Measurements from ENCODE around the gene FSHR. TPM values are rescaled to one million over a fixed set of nuclear protein-coding genes. Genes with fewer than 3 reads are reported as not detected.

FSHR gene
- total RNA-seq, 2 experiments from 2014 or later = not detected

DNA sequence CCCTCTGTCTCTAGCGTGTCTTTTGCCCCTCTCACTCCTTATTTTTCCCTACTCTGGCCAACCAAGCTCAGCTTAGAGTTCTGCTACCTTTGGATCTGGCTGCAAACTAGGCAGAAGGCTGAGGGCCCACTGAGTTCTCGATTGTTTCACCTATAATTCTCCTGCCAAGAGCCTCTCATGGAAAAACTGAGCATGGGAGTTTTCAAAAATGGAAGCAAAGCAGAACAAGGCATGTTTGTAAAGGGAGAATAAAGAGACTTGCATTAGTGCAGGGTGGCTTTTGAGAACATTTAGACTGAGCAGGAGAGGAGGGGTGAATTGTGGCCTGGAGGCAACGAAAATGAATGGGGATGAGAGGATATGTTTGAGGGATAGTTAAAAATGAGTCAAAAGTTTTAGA lies 45.9 kb downstream of the FSHR start:
- CTCF ChIA-PET = no interaction called here
- H3K9me3 Mint-ChIP-seq (ENCODE audit: insufficient read depth) = no peaks in the 10 kb centered on the region
- POLR2A ChIA-PET = no interaction called here
- no peaks in the 10 kb centered on the region for H3K36me3 Mint-ChIP-seq (ENCODE audit: low read depth)
- H3K4me3 Mint-ChIP-seq = no peak overlapping the region
- ATAC-seq = no peak
- H3K27me3 Mint-ChIP-seq (ENCODE audit: low read depth) = no peaks in the 10 kb centered on the region
- H3K4me1 Mint-ChIP-seq (ENCODE audit: low read depth) = no peaks in the 10 kb centered on the region
- no peak for DNase-seq
- H3K27ac Mint-ChIP-seq = no peak overlapping the region

DNA sequence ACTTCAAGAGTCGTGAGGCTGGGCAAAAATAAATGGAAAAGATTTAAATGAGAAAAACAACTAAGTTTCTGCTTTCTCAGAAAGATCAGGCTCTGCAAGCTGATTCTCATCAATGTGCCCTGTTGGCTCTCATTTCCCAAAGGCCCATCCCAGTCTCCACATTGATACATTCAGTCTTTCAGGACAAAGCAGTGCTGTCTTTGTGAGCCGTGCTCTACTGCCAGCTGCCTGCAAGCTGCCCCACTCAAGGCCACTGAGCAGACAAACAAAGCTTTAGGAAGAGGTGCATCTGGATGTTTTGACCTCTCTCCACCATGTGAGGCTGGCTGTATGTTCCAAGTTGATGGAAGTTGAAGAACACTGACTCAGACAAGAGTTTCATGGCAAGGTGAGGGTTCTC lies 48.8 kb downstream of the FSHR start:
- no peaks in the 10 kb centered on the region for H3K9me3 Mint-ChIP-seq (ENCODE audit: insufficient read depth)
- no peak overlapping the region for H3K4me3 Mint-ChIP-seq
- POLR2A ChIA-PET = no interaction called here
- H3K27ac Mint-ChIP-seq = no peak overlapping the region
- no peaks in the 10 kb centered on the region for H3K4me1 Mint-ChIP-seq (ENCODE audit: low read depth)
- ATAC-seq (no peak), DNase-seq (no peak)
- CTCF ChIA-PET = no interaction called here
- H3K36me3 Mint-ChIP-seq (ENCODE audit: low read depth) = no peaks in the 10 kb centered on the region
- no peaks in the 10 kb centered on the region for H3K27me3 Mint-ChIP-seq (ENCODE audit: low read depth)

DNA sequence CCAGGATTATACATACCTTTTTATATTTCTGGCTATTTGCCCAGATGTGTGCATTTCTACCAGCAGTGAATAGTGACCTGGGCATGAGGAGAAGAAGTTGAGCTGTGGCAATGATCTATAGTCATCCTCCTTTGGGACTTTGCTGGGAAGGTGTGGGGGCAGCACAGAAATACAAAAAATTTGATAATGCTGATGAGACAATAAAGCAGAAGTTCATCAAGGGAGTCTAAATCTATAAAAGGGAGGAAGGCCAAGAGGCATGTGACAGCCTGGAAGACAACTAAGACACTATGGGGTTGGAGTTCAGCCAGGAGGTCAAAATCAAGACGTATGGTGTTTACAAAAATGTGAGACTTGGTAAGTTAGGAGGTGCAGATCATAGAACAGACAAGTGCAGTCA lies 52.2 kb downstream of the FSHR start:
- Mint-ChIP-seq H3K4me3 (no peak overlapping the region), H3K4me1 (ENCODE audit: low read depth) (no peaks in the 10 kb centered on the region), H3K9me3 (ENCODE audit: insufficient read depth) (no peaks in the 10 kb centered on the region), H3K27ac (no peak overlapping the region), H3K36me3 (ENCODE audit: low read depth) (no peaks in the 10 kb centered on the region), H3K27me3 (ENCODE audit: low read depth) (no peaks in the 10 kb centered on the region)
- ChIA-PET POLR2A (no interaction called here), CTCF (no interaction called here)
- ATAC-seq (no peak), DNase-seq (no peak)

DNA sequence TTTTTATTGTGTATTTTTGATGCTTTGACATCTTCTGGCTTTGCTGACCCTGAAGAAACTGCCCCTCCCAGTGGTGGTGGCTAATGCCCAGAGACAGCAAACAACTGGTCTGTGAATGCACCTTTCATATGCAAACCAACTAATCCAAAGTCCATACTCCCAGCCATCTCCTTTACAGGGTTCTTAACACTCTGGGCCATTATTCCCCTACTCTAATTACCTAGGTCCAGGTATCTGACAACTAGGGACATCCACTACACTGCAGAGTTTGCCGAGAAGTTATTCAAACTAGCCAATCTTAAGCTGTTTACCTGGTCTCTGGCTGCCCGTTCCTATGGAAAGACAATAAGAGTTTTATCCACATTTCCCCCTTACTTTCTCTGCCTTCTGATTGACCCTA lies 73.6 kb downstream of the FSHR start:
- peaks cover 4% of the 10 kb centered on the region for H3K9me3 Mint-ChIP-seq (ENCODE audit: insufficient read depth)
- no peak for DNase-seq

DNA sequence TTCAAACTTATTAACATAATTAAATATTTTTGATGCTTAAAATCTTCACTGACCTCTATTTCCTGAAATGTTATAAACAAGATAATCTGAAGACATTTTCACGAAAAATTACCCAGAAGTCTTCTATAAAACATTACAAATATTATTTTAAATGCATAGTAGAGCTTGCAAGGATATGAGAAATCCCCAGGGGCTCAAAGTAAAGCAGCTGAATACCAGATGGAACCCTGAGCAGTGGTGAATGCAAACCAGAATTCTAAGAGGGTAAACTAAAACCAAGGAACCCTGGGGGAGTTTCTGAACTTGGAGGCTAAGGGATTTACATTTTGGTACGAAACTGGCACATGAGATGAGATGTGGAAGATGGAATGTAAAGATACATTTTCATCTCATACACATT lies 83.6 kb downstream of the FSHR start:
- POLR2A ChIA-PET = no interaction called here
- DNase-seq (no peak), ATAC-seq (no peak)
- no peaks in the 10 kb centered on the region for H3K36me3 Mint-ChIP-seq (ENCODE audit: low read depth)
- no peaks in the 10 kb centered on the region for H3K9me3 Mint-ChIP-seq (ENCODE audit: insufficient read depth)
- H3K27me3 Mint-ChIP-seq (ENCODE audit: low read depth) = no peaks in the 10 kb centered on the region
- CTCF ChIA-PET = no interaction called here
- H3K27ac Mint-ChIP-seq = no peak overlapping the region
- no peaks in the 10 kb centered on the region for H3K4me1 Mint-ChIP-seq (ENCODE audit: low read depth)
- no peak overlapping the region for H3K4me3 Mint-ChIP-seq

More for the DNA sequence above, 73.6 kb downstream of the FSHR start:
- Mint-ChIP-seq H3K4me3 (no peak overlapping the region), H3K27me3 (ENCODE audit: low read depth) (no peaks in the 10 kb centered on the region), H3K4me1 (ENCODE audit: low read depth) (no peaks in the 10 kb centered on the region), H3K36me3 (ENCODE audit: low read depth) (no peaks in the 10 kb centered on the region), H3K27ac (no peak overlapping the region)
- no peak for ATAC-seq
- ChIA-PET POLR2A (no interaction called here), CTCF (no interaction called here)

DNA sequence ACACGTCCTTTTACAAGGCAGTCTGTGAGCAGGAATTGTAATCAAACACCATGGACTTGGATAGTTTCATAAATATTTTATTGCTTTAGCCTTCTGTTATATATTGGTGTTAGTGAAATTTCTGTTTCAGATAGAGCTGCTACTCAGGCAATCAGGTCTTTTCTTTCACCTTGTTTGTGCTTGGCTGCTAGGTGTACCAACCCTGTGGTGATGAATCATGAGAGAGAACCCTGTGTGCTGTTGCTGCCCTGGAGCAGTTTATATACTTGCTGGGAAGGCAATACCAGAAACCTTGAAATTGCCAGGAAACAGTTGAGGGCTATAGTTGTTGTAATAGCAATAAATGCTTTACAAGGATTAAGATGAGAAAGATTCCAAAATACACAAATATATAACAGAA lies 84.5 kb downstream of the FSHR start:
- H3K27me3 Mint-ChIP-seq (ENCODE audit: low read depth) = no peaks in the 10 kb centered on the region
- no peaks in the 10 kb centered on the region for H3K36me3 Mint-ChIP-seq (ENCODE audit: low read depth)
- no peak overlapping the region for H3K4me3 Mint-ChIP-seq
- ChIA-PET CTCF (no interaction called here), POLR2A (no interaction called here)
- H3K4me1 Mint-ChIP-seq (ENCODE audit: low read depth) = no peaks in the 10 kb centered on the region
- H3K27ac Mint-ChIP-seq = no peak overlapping the region
- no peaks in the 10 kb centered on the region for H3K9me3 Mint-ChIP-seq (ENCODE audit: insufficient read depth)
- no peak for ATAC-seq
- DNase-seq = no peak

DNA sequence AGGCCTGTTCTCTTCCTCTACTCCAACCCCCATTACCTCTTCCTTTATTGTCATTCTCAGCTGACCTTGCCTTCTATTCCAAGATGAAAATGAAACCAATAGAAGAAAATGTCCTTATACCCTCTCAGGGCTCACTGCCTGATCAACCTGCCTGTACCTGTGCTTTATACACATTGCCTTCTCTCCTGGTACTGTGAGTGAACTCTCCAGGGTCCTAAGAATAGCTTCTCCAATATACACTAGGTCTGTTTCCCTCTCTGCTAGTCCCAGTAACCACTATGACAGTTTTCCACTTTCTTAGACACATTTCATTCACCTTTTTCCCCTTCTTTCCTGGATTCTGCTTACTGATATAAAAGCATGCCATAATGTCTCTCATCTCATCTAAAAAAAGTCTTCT lies 85.7 kb downstream of the FSHR start:
- ChIA-PET CTCF (no interaction called here), POLR2A (no interaction called here)
- ATAC-seq = no peak

DNA sequence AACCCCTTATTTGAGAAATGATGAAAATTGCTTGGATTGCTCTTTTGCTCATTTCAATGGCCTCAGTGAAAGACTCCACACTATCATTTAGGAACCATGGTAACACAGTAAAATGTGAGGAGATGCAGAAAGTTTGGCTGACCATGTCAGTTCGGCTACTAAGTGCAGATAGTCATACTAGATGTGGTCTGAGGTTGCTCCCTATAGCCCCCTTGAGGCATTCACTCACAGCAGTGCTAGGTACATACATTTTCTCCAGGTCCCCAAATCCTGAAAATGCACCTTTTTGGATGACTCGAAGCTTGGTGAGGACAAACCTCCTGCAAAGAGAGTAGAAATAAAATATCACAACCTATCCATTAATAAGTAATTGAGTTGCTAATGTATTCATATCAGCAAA lies 86.3 kb downstream of the FSHR start:
- Mint-ChIP-seq H3K36me3 (ENCODE audit: low read depth) (no peaks in the 10 kb centered on the region), H3K9me3 (ENCODE audit: insufficient read depth) (no peaks in the 10 kb centered on the region), H3K27ac (no peak overlapping the region), H3K27me3 (ENCODE audit: low read depth) (no peaks in the 10 kb centered on the region), H3K4me3 (no peak overlapping the region), H3K4me1 (ENCODE audit: low read depth) (no peaks in the 10 kb centered on the region)
- ChIA-PET POLR2A (no interaction called here), CTCF (no interaction called here)
- no peak for ATAC-seq
- no peak for DNase-seq

More for the DNA sequence above, 85.7 kb downstream of the FSHR start:
- no peak for DNase-seq
- Mint-ChIP-seq H3K27me3 (ENCODE audit: low read depth) (no peaks in the 10 kb centered on the region), H3K27ac (no peak overlapping the region), H3K4me1 (ENCODE audit: low read depth) (no peaks in the 10 kb centered on the region), H3K4me3 (no peak overlapping the region), H3K36me3 (ENCODE audit: low read depth) (no peaks in the 10 kb centered on the region), H3K9me3 (ENCODE audit: insufficient read depth) (no peaks in the 10 kb centered on the region)

DNA sequence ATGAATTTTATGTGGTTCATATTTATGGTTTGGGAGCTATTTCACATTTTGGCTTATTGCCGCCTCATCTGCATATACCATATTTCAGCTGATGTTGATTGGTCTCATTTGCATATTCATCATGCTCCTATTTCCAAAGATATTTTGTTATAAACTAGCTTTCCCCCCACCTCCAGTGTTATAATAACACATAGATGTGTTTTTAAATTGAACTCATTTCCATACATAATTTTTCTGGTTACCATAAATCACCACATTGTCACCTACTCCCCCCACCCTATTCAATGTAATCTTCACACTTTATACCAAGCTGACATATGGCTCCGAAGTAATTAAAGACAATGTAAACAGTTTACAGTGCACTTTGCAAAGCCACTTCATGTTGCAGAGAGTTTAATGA lies 101.2 kb downstream of the FSHR start:
- Mint-ChIP-seq H3K4me1 (ENCODE audit: low read depth) (no peaks in the 10 kb centered on the region), H3K36me3 (ENCODE audit: low read depth) (no peaks in the 10 kb centered on the region), H3K27me3 (ENCODE audit: low read depth) (no peaks in the 10 kb centered on the region), H3K27ac (no peak overlapping the region), H3K4me3 (no peak overlapping the region), H3K9me3 (ENCODE audit: insufficient read depth) (peaks cover 4% of the 10 kb centered on the region)
- no peak for ATAC-seq
- DNase-seq = no peak
- POLR2A ChIA-PET = no interaction called here
- CTCF ChIA-PET = no interaction called here

DNA sequence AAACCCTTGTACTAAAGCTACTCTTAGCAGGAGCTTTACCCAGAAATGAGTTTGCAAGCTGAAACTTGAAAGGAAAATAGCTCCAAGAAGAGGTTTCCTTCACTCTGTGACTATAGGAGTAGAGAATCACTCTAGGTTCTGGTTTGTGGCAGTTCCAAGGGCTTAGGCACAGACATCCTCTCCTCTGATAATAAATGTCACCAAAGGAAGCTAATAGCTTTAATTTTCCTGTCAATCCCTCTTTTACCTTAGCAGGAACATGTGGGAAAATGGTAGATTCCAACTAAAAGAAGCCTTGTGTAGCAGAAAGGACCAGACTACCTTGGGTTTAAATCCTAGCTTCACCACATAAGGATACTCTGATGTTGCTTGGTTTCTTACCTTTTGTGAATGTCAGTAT lies 104.0 kb downstream of the FSHR start:
- H3K27me3 Mint-ChIP-seq (ENCODE audit: low read depth) = no peaks in the 10 kb centered on the region
- POLR2A ChIA-PET = no interaction called here
- H3K4me1 Mint-ChIP-seq (ENCODE audit: low read depth) = no peaks in the 10 kb centered on the region
- H3K27ac Mint-ChIP-seq = no peak overlapping the region
- ATAC-seq (no peak), DNase-seq (no peak)
- no peaks in the 10 kb centered on the region for H3K9me3 Mint-ChIP-seq (ENCODE audit: insufficient read depth)
- no peaks in the 10 kb centered on the region for H3K36me3 Mint-ChIP-seq (ENCODE audit: low read depth)
- CTCF ChIA-PET = no interaction called here
- H3K4me3 Mint-ChIP-seq = no peak overlapping the region

DNA sequence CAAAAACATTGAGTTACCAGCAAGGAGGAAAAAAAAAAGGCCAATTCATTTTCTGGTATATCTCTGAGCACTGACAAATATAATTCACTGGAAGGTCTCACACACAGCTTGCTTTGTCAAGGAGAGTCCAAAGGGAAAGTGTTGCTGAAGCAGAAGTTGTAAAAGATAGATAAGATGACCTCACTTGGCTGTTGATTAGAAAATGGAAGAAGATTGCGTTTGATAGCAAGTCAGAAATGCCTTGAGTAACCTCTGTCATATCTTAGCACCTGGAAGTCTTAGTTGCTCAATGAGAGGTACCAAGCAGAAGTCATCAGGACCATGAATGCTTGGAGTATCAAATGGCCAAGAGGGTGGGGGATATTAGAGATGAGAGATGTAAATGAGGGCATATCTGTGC lies 105.2 kb downstream of the FSHR start:
- Mint-ChIP-seq H3K27me3 (ENCODE audit: low read depth) (no peaks in the 10 kb centered on the region), H3K9me3 (ENCODE audit: insufficient read depth) (no peaks in the 10 kb centered on the region), H3K4me1 (ENCODE audit: low read depth) (no peaks in the 10 kb centered on the region), H3K4me3 (no peak overlapping the region), H3K36me3 (ENCODE audit: low read depth) (no peaks in the 10 kb centered on the region), H3K27ac (no peak overlapping the region)
- ChIA-PET CTCF (no interaction called here), POLR2A (no interaction called here)
- no peak for DNase-seq
- ATAC-seq = no peak

DNA sequence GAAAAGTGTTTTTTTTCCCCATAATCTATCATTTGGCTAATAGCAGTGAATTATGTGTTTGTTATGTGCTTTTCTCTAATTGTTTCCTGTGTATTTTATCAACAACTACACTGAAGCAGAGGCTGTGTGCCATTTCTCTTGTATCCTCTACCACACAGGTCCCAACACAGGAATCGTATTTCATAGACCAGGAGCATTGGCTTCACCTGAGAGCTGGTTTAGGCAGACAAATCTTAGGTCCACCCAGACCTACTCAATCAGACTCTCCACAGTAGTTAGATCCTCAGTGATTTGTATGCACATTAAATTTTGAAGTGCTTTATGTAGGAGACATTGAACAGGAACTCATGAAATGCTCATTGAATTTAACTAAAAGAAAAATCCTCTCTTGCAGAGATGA lies 109.2 kb downstream of the FSHR start:
- H3K9me3 Mint-ChIP-seq (ENCODE audit: insufficient read depth) = no peaks in the 10 kb centered on the region
- POLR2A ChIA-PET = no interaction called here
- H3K4me3 Mint-ChIP-seq = no peak overlapping the region
- H3K36me3 Mint-ChIP-seq (ENCODE audit: low read depth) = no peaks in the 10 kb centered on the region
- H3K27me3 Mint-ChIP-seq (ENCODE audit: low read depth) = no peaks in the 10 kb centered on the region
- H3K4me1 Mint-ChIP-seq (ENCODE audit: low read depth) = no peaks in the 10 kb centered on the region
- DNase-seq (no peak), ATAC-seq (no peak)
- CTCF ChIA-PET = no interaction called here
- H3K27ac Mint-ChIP-seq = no peak overlapping the region

DNA sequence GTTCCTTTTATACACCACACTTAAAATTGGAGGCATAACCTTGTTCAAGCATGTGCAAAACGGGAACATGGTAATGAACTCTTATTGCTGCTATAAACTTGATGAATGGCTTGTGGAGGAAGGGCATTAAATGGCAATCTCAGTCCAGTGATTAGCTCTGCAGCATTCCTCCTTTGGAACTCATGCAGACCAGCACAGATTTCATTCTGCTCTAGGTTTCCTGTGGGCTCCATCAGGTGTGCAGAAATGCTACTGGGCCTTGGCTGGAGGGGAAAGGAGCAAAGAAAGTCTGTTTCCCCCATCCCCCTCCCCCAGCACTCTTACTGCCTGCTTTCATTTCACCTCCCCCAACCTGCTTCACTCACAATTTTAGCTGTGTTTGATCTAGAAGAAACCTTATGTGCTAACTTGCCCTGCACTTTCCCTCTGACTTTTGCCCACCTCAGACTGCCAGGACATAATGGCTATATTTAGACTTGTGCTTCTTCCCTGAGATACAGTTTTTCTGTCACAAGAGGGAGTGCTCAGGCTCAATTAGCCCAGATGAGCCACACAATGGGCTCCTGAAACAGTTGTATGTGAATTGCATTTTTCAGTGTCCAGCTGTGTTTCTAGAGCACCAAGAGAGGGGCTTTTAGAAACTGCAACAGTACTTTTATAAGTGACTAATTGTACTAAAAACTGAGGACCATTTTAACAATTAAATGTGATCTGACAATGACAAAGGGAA lies 109.8 kb downstream of the FSHR start:
- POLR2A ChIA-PET = no interaction called here
- Mint-ChIP-seq H3K9me3 (ENCODE audit: insufficient read depth) (no peaks in the 10 kb centered on the region), H3K4me1 (ENCODE audit: low read depth) (no peaks in the 10 kb centered on the region), H3K27me3 (ENCODE audit: low read depth) (no peaks in the 10 kb centered on the region), H3K27ac (no peak overlapping the region), H3K36me3 (ENCODE audit: low read depth) (no peaks in the 10 kb centered on the region), H3K4me3 (no peak overlapping the region)
- DNase-seq (no peak), ATAC-seq (no peak)
- CTCF ChIA-PET = no interaction called here
